Fibroblast of skin of right quadriceps (primary cell): ENCODE results near the gene N4BP3.
"Not testable (repeated sequence)": the region's sequence is repeated elsewhere in the genome, so short reads cannot be mapped to it uniquely, and the experiment has no call there.

Source experiments
- DNase-seq: peaks from one replicate; pipeline ENCODE4 v3.0.0-alpha.2; 2013

N4BP3 gene

GRCh38 chr5:178122346-178122745, 9.0 kb downstream of the N4BP3 start:
- DNase-seq, result no peak

DNA sequence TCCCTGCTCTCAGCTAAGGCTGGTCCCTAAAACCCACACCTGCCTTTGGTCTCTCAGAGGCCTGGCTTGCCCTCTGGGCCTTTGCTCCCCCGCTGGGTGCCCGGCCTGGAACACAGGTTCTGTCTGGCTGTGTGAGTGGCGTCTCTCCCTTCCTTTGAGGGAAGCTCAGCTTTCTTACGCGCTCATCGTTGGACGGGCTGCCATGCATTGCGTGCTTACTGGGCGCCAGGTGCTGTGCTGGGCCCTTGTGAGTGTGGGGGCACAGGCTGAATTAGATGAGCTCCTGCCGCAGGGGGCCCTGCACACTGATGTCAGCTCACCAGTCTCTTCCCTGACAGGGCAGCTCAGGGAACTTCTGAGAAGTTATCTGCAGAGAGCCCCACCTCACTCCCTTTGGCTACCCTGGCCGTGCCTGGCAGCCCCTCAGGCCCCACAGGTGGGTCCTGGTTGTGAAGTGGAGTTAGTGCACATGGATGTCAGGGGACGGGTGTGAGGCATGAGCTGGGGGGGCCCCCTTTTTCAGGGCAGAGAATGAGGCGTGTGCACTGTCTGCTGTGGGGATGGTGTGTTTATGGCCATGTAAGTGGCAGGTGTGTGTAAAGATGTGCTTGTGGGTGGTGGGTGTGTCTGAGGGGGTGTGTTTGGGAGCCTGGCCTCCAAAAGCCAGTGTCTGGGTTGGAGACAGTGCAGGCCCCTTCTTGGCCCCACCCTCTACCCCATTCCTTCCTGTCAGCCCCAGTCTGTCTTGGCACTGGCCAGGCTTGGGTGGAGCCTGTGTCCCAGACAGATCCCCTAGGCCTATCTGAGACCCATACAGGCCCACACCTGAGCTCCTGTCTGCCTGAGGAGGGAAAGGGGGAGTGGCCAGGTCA, 10.0 kb downstream of the N4BP3 start:
- no peak for DNase-seq

GRCh38 chr5:178123966-178124925, 10.9 kb downstream of the N4BP3 start:
- DNase-seq, result no peak

GRCh38 chr5:178125253-178125906, 12.0 kb downstream of the N4BP3 start:
- DNase-seq, result no peak

GRCh38 chr5:178126556-178126955, 13.2 kb downstream of the N4BP3 start:
- no peak for DNase-seq

DNA sequence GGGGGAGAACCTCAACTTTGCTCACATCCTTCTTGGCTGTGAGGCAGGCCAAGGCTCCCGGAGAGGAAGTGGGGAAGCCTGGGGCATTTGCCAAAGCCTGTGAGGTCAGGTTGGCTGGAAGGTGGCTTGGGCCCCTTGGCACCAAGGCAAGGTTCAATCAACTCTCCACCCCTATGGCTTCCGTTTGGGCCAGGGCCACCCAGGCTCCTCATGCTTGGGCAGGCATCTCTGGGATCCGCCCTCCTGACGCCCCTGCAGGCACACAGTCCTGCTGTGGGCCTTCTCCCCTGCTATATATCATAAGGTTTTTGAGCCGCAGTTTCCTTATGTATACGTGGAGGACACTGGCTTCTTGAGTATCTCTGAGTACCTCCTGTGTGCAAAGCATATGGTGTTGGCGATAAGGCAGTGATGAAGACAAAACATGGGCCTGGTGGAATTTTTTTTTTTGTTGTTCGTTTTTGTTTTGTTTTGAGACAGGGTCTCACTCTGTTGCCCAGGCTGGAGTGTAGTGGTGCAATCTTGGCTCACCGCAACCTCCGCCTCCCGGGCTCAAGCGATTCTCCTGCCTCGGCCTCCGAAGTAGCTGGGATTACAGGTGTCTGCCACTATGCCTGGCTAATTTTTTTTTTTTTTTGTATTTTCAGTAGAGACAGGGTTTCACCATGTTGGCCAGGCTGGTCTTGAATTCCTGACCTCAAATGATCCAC, 14.1 kb downstream of the N4BP3 start:
- not testable (repeated sequence) for DNase-seq

- DNase-seq, result no peak
These were observed 16.0 kb downstream of the N4BP3 start for GRCh38 chr5:178129296-178129695.

DNA sequence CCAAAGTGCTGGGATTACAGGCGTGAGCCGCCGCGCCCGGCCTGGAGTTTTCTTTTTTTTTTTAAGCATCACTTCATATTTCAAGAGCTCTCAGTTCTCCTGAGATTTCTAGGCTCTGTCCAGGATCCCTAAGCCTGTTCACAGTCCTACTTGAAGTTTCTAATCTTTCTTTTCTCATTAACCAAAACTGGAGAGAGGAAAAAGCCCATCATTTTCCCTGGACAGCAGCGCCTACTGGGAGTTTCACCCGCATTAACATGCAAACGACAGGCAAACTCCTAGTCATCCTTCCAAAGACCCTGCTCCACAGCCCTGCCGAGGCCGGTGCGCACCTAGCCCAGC, 16.9 kb downstream of the N4BP3 start:
- DNase-seq, result peak; percentile 17

DNA sequence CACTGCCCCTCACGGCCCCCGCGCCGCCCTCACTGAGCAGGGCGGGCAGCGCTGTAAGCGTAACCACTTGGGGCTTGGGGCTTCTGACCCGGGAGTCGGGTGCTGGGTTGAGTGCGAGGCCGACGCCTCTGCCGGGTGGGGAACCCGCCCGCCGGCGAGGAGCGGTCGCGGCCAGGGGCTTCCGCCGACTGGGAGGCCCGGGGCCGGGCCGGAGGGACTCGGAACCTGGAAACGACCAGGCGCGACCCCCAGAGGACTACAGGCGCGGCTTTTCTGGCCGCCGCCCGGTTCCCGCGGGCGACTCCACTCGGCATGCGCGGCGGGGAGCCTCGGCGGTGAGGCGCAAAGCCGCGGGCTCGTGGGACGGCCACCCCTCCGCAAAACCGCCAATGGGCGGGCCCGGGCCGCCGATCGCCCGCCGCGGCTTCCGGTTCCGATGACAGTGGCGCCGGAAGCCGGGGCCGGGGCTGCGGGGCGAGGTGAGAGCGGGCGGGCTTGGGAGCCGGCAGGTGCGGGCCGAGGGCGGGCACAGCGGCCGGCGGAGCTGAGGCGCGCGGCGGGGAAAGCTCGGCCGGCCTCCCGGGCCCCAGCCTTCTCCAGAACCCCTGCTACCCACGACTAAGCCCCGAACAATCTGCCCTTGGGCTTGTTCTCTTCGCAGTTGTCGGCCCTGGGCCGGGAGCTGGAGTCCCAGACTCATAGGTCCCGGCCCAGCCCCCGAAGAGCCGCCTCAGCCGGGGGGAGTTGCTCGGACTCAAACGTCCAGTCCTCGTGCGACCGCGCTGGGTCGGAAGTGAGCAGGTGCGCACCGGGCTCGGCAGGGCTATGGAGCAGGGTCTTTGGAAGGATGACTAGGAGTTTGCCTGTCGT, 17.5 kb downstream of the N4BP3 start, which contains the start of gene RMND5B:
RMND5B (plus strand) TSS at position 439 of the 870 bp plus-strand sequence. CDS start 7,106 bp downstream, outside the sequence.
- DNase-seq, result peak; percentile 77

- DNase-seq, result no peak
These were observed 18.2 kb downstream of the N4BP3 start for GRCh38 chr5:178131446-178131996.

GRCh38 chr5:178136990-178137389, 23.7 kb downstream of the N4BP3 start:
- DNase-seq, result no peak

DNA sequence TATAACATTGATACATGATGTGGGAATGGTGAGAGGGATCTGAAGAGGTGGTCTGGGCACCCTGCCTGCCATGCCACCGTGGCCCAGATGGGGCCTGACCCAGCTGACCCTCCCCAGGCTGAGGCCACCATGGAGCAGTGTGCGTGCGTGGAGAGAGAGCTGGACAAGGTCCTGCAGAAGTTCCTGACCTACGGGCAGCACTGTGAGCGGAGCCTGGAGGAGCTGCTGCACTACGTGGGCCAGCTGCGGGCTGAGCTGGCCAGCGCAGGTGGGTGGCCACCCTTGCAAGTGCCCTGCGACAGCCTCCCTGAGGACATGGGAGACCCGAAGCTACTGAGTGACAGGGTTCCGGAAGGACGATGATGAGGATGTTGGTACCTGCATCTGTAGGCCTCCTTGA, 24.7 kb downstream of the N4BP3 start:
- no peak for DNase-seq

GRCh38 chr5:178141550-178141949, 28.2 kb downstream of the N4BP3 start:
- no peak for DNase-seq

DNA sequence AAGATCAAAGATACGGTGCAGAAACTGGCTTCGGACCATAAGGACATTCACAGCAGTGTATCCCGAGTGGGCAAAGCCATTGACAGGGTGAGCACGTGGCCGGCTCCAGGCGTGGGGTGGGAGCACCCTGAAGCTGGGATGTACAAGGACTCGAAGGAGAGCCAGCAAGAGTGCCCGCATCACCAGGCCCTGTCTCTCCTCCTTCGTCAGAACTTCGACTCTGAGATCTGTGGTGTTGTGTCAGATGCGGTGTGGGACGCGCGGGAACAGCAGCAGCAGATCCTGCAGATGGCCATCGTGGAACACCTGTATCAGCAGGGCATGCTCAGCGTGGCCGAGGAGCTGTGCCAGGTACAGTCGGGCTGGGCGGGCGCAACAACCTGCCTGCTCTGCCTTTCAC, 29.3 kb downstream of the N4BP3 start:
- no peak for DNase-seq

GRCh38 chr5:178143246-178143645, 29.9 kb downstream of the N4BP3 start:
- no peak for DNase-seq

DNA sequence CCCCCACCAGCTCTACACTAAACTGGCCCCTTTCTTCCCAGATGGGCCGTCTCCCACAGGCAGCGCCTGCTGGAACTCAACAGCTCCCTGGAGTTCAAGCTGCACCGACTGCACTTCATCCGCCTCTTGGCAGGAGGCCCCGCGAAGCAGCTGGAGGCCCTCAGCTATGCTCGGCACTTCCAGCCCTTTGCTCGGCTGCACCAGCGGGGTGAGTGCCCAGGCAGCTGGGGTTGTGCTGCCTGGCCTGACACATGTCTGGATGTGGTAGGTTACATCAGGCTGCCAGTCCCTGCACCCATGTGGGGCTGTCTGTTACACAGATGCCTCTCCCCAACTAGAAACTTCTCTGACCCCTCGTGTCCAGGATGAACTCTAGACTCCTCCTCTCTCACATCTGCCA, 30.6 kb downstream of the N4BP3 start:
- no peak for DNase-seq

DNA sequence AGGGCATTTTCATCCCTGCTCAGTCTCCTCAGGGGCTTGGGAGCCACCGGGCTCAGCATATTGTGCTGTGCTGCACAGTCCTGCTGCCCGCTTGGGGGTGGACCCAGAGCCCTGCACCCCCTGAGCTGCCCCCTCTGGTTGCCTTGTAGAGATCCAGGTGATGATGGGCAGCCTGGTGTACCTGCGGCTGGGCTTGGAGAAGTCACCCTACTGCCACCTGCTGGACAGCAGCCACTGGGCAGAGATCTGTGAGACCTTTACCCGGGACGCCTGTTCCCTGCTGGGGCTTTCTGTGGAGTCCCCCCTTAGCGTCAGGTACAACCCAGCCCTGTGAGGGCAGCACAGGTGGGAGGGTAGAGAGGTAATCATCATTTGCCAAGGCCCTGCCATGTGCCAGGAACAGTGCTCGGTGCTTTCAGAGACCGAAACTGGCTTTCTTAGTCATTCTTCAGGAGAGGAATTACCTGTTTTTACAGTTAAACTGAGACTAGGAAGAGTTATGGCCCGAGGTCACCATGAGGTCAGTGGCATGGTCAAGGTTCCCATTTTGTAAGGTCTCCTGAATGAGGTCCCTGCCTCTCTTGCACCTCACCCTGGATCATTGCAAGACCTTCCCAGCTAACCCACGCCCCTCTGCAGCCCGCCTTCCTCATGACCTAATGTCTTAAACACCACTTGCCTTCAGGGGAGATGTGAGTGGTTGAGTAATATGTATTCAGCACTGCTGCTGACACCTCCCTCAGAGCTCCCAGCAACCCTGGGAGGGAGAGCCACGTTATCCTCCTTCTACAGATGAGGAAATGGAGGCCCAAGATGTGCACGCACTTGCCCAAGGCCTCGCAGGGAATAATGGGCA, 32.9 kb downstream of the N4BP3 start:
- no peak for DNase-seq

- DNase-seq, result no peak
These were observed 34.1 kb downstream of the N4BP3 start for GRCh38 chr5:178147406-178147805.

DNA sequence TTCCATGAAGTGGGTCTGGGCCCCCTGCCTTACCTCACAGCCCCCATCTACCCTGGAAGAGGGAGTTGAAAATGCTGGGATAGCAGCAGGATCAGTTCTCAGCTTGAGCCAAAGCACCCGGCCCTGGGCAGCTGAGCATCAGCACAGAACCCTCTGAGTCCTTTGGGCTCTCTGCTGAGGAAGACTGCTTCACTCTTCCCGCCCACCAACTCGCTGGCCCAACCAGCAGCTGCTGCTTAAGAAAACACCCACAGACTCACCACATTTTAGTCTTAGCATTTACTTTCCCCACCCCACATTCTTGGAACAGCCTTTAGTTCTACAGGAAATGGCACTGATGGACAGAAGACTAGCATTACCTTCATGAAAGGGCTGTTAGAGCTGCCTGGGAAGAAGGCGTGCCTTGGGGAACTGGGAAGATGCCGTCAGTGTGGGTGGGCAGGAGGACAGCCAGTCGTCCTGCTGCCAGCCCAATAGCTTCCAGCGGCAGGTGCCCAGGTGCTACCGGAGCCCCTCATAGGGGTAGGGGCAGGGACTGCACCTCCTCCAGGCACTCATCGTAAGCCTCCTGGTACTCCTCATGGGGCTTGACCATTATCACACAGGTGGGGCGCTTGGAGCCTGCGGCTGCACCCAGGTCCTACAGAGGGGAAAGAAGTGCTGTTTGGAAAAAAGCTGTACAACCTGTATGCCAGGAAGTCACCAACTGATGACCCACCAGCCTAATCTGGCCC, 36.0 kb downstream of the N4BP3 start:
- no peak for DNase-seq
